Right cardiac atrium (tissue), 5 donors: ENCODE data around the gene E2F7. TPM values are rescaled to one million over a fixed set of nuclear protein-coding genes. Genes with fewer than 3 reads are reported as not detected.

Source experiments
- ATAC-seq, 2 donors: fragments of 200-7000 bp; cut with Tn5 transposase; one replicate each; pipeline versions ENCODE4 v1.8.0 to v1.9.1; 2020; ENCODE audit warnings: moderate library complexity in 2 of 2, mild to moderate bottlenecking in 1 of 2
- DNase-seq, 3 donors: peaks; one replicate each; pipeline ENCODE4 v3.0.0-alpha.2; 2020
- H3K27ac ChIP-seq: one replicate; pipeline ENCODE4 v1.5.1; 2013; ENCODE audit warnings: mild to moderate bottlenecking, low read length, control low read depth, moderate library complexity
- H3K27me3 ChIP-seq: one replicate; pipeline ENCODE4 v1.6.1; 2013; ENCODE audit not compliant: control insufficient read depth, insufficient read depth
- H3K4me1 ChIP-seq: one replicate; pipeline ENCODE4 v1.6.1; 2013; ENCODE audit warnings: low read length; ENCODE audit not compliant: control insufficient read depth, insufficient read depth
- H3K4me3 ChIP-seq: one replicate; pipeline ENCODE4 v1.5.1; 2013; ENCODE audit warnings: low read length, control low read depth
- H3K9me3 ChIP-seq: one replicate; pipeline ENCODE4 v1.6.1; 2013; ENCODE audit warnings: low read length; ENCODE audit not compliant: control insufficient read depth
- WGBS: extraction: QIAGEN DNeasy Blood & Tissue Kit; methylation state at CpG from one replicate; pipeline ENCODE4 v1.1.7; 2013; 5-methylcytosine and 5-hydroxymethylcytosine counted together
- intact Hi-C, 4 donors: fragments of 100-400 bp; cut with DNase I; formaldehyde crosslinking; loops; one replicate each; pipeline versions ENCODE4 v1.11.0 to v1.14.0; 2022 to 2023
- polyA plus RNA-seq: library from polyadenylated mRNA; stranded (reverse); fragments of 200-250 nt; gene quantifications from one replicate; pipeline ENCODE4 v1.2.3, GENCODE V29; 2013
- total RNA-seq, 4 donors: library from RNA; stranded (reverse); fragmentation: NEBNext Ultra II Directional; extraction: Animal tissue kit (Norgen Biotek cat#: 25700); gene quantifications; one replicate each; pipeline ENCODE4 v1.2.1, GENCODE V29; 2021
- donor health status: healthy with polysubstance abuse.
- donor health status: DM: no; HTN: yes; CAD: no.
- donor health status: DM: no; HTN: no; CAD: no.
- donor health status: DM: no; HTN: yes; CAD: no; lungs with severe emphysema.
- donor health status: DM: yes; HTN: yes; CAD: no.

E2F7 gene
- total and polyA plus RNA-seq, 5 donors, result 0.09 to 0.94 (median 0.25) TPM

- 45% methylated on average over 12 of the region's 12 CpGs for WGBS
- Histone ChIP-seq H3K27me3 (no peaks in the 10 kb centered on the region), H3K4me3 (peak overlapping the region; percentile 36), H3K9me3 (no peaks in the 10 kb centered on the region), H3K4me1 (no peaks in the 10 kb centered on the region), H3K27ac (no peak overlapping the region)
- ATAC-seq (peak; percentile 47 to 83), DNase-seq (peak in 2 of 3 donors; percentile 40 to 43)
- intact Hi-C loops, result no loop called here
These were observed 2.4 kb downstream of the E2F7 start for GRCh38 chr12:77062846-77063461.

GRCh38 chr12:77062396-77062795, 3.0 kb downstream of the E2F7 start:
- Histone ChIP-seq H3K27ac (no peak overlapping the region), H3K4me3 (peak overlapping the region; percentile 36), H3K9me3 (no peaks in the 10 kb centered on the region), H3K27me3 (no peaks in the 10 kb centered on the region), H3K4me1 (no peaks in the 10 kb centered on the region)
- intact Hi-C loops, result no loop called here
- DNase-seq, result no peak
- 39% methylated on average over 1 of the region's 1 CpG for WGBS
- ATAC-seq, result no peak

- H3K4me1 ChIP-seq, result no peaks in the 10 kb centered on the region
- H3K27me3 ChIP-seq, result no peaks in the 10 kb centered on the region
- DNase-seq, result no peak
- ATAC-seq, result no peak
- over 99% methylated on average over 5 of the region's 5 CpGs for WGBS
- intact Hi-C loops, result no loop called here
- no peak overlapping the region for H3K27ac ChIP-seq
- H3K4me3 ChIP-seq, result no peak overlapping the region
- no peaks in the 10 kb centered on the region for H3K9me3 ChIP-seq
These were observed 4.5 kb downstream of the E2F7 start for GRCh38 chr12:77060883-77061240.

GRCh38 chr12:77060136-77060882, 5.1 kb downstream of the E2F7 start:
- intact Hi-C loops, result no loop called here
- DNase-seq (no peak), ATAC-seq (no peak)
- Histone ChIP-seq H3K27me3 (no peaks in the 10 kb centered on the region), H3K27ac (no peak overlapping the region), H3K4me1 (no peaks in the 10 kb centered on the region), H3K9me3 (no peaks in the 10 kb centered on the region), H3K4me3 (no peak overlapping the region)
- 84% methylated on average over 3 of the region's 3 CpGs for WGBS

- H3K4me3 ChIP-seq, result no peak overlapping the region
- ATAC-seq, result no peak
- WGBS, result 72% methylated on average over 5 of the region's 5 CpGs
- no peak overlapping the region for H3K27ac ChIP-seq
- H3K9me3 ChIP-seq, result no peaks in the 10 kb centered on the region
- no peak for DNase-seq
- intact Hi-C loops, result loop anchor here in 1 of 4 donors (10.0 kb wide), 1 partner anchor 626 kb away; no protein-coding TSS in a partner anchor
- no peaks in the 10 kb centered on the region for H3K27me3 ChIP-seq
- H3K4me1 ChIP-seq, result no peaks in the 10 kb centered on the region
These were observed 6.6 kb downstream of the E2F7 start for GRCh38 chr12:77058740-77059139.

- no peak for ATAC-seq
- H3K9me3 ChIP-seq, result no peaks in the 10 kb centered on the region
- intact Hi-C loops, result loop anchor here in 1 of 4 donors (10.0 kb wide), 1 partner anchor 630 kb away; no protein-coding TSS in a partner anchor
- H3K4me3 ChIP-seq, result no peak overlapping the region
- no peak for DNase-seq
- H3K4me1 ChIP-seq, result no peaks in the 10 kb centered on the region
- H3K27ac ChIP-seq, result no peak overlapping the region
- H3K27me3 ChIP-seq, result no peaks in the 10 kb centered on the region
- WGBS, result 90% methylated on average over 4 of the region's 4 CpGs
These were observed 10.5 kb downstream of the E2F7 start for GRCh38 chr12:77054851-77055250.

- 51% methylated on average over 1 of the region's 1 CpG for WGBS
- ATAC-seq (no peak), DNase-seq (no peak)
- intact Hi-C loops, result loop anchor here in 1 of 4 donors (10.0 kb wide), 1 partner anchor 632 kb away; no protein-coding TSS in a partner anchor
- no peaks in the 10 kb centered on the region for H3K4me1 ChIP-seq
- no peaks in the 10 kb centered on the region for H3K27me3 ChIP-seq
- H3K27ac ChIP-seq, result no peak overlapping the region
- H3K9me3 ChIP-seq, result no peaks in the 10 kb centered on the region
- no peak overlapping the region for H3K4me3 ChIP-seq
These were observed 12.1 kb downstream of the E2F7 start for GRCh38 chr12:77053259-77053658.

GRCh38 chr12:77049767-77050353, 15.5 kb downstream of the E2F7 start:
- WGBS, result 27% methylated on average over 4 of the region's 4 CpGs
- no peak for DNase-seq
- no peaks in the 10 kb centered on the region for H3K27me3 ChIP-seq
- intact Hi-C loops, result loop anchor here in 1 of 4 donors (10.0 kb wide), 1 partner anchor 635 kb away; no protein-coding TSS in a partner anchor
- no peaks in the 10 kb centered on the region for H3K9me3 ChIP-seq
- H3K4me1 ChIP-seq, result no peaks in the 10 kb centered on the region
- no peak overlapping the region for H3K4me3 ChIP-seq
- no peak overlapping the region for H3K27ac ChIP-seq
- peak; percentile 56 to 74 for ATAC-seq

GRCh38 chr12:77047341-77048109, 17.8 kb downstream of the E2F7 start:
- 91% methylated on average over 6 of the region's 6 CpGs for WGBS
- intact Hi-C loops, result no loop called here
- DNase-seq (no peak), ATAC-seq (no peak)
- Histone ChIP-seq H3K27ac (no peak overlapping the region), H3K4me3 (no peak overlapping the region), H3K27me3 (no peaks in the 10 kb centered on the region), H3K9me3 (no peaks in the 10 kb centered on the region), H3K4me1 (no peaks in the 10 kb centered on the region)

- H3K4me3 ChIP-seq, result no peak overlapping the region
- 98% methylated on average over 5 of the region's 5 CpGs for WGBS
- no peaks in the 10 kb centered on the region for H3K4me1 ChIP-seq
- ATAC-seq (no peak), DNase-seq (no peak)
- H3K9me3 ChIP-seq, result no peaks in the 10 kb centered on the region
- intact Hi-C loops, result no loop called here
- no peak overlapping the region for H3K27ac ChIP-seq
- H3K27me3 ChIP-seq, result no peaks in the 10 kb centered on the region
These were observed 18.9 kb downstream of the E2F7 start for GRCh38 chr12:77046468-77046867.

- intact Hi-C loops, result no loop called here
These were observed 20.2 kb downstream of the E2F7 start for GRCh38 chr12:77045183-77045582.

More at GRCh38 chr12:77045183-77045582, 20.2 kb downstream of the E2F7 start:
- Histone ChIP-seq H3K27me3 (no peaks in the 10 kb centered on the region), H3K27ac (no peak overlapping the region), H3K4me1 (no peaks in the 10 kb centered on the region), H3K9me3 (no peaks in the 10 kb centered on the region), H3K4me3 (no peak overlapping the region)
- no peak for ATAC-seq
- DNase-seq, result no peak
- WGBS, result 86% methylated on average over 6 of the region's 6 CpGs
